Common myeloid progenitor, CD34-positive (primary cell): ENCODE measurements around the gene EMSY.
"Not testable (repeated sequence)": the region's sequence is repeated elsewhere in the genome, so short reads cannot be mapped to it uniquely, and the experiment has no call there.

ENCODE experiments used
- CTCF ChIA-PET: fragments of 350-600 bp; sonication (Branson Sonifier 250); formaldehyde crosslinking; loops from one replicate; lab custom pipeline; 2021; ENCODE audit warnings: antibody characterized with exemption; lab: Charles Lee
- POLR2A ChIA-PET: fragments of 350-600 bp; sonication (Branson Sonifier 250); formaldehyde crosslinking; loops from one replicate; lab custom pipeline; 2021; ENCODE audit warnings: antibody characterized with exemption; lab: Charles Lee
- DNase-seq, 3 donors: peaks; one replicate each; pipeline versions ENCODE4 v3.0.0 to v3.0.0-alpha.2; 2013
- H3K27ac ChIP-seq, 2 experiments: 1 replicate in 1 of 2; 2 replicates in 1 of 2; pipeline ENCODE4 v1.7.0; 2013; ENCODE audit warnings: inconsistent platforms in 2 of 2, low read length in 2 of 2, mild to moderate bottlenecking in 2 of 2, low read depth in 1 of 2, moderate library complexity in 1 of 2; ENCODE audit not compliant: severe bottlenecking in 2 of 2, insufficient read depth in 1 of 2, poor library complexity in 1 of 2
- H3K27me3 ChIP-seq, 5 experiments: replicated peaks in 2 of 5; 1 replicate in 3 of 5; 2 replicates in 2 of 5; pipeline versions ENCODE4 v1.6.1 to v1.7.0; 2013; ENCODE audit warnings: low read length in 4 of 5, mild to moderate bottlenecking in 2 of 5, moderate library complexity in 2 of 5, inconsistent platforms in 1 of 5; ENCODE audit not compliant: insufficient read depth in 5 of 5, control insufficient read depth in 4 of 5
- H3K36me3 ChIP-seq, 4 experiments: 1 replicate in 2 of 4; 2 replicates in 2 of 4; pipeline versions ENCODE4 v1.6.1 to v1.7.0; 2013; ENCODE audit warnings: low read length in 3 of 4, control low read depth in 1 of 4, mild to moderate bottlenecking in 1 of 4; ENCODE audit not compliant: control insufficient read depth in 4 of 4, insufficient read depth in 4 of 4
- H3K4me1 ChIP-seq, 4 experiments: 1 replicate in 3 of 4; 2 replicates in 1 of 4; pipeline versions ENCODE4 v1.6.1 to v1.7.1; 2013; ENCODE audit warnings: low read length in 3 of 4, mild to moderate bottlenecking in 3 of 4, control low read depth in 1 of 4, inconsistent platforms in 1 of 4, moderate library complexity in 1 of 4; ENCODE audit not compliant: control insufficient read depth in 4 of 4, insufficient read depth in 4 of 4; ENCODE audit errors: control extremely low read depth in 1 of 4
- H3K4me3 ChIP-seq, 7 experiments: 1 replicate in 4 of 7; 2 replicates in 3 of 7; pipeline versions ENCODE4 v1.5.1 to v1.7.0; 2013; ENCODE audit warnings: mild to moderate bottlenecking in 7 of 7, low read length in 6 of 7, moderate library complexity in 6 of 7, inconsistent platforms in 2 of 7, low read depth in 2 of 7, control low read depth in 1 of 7; ENCODE audit not compliant: insufficient read depth in 4 of 7, control insufficient read depth in 1 of 7; ENCODE audit errors: extremely low read depth in 1 of 7
- H3K9me3 ChIP-seq, 5 experiments: 1 replicate in 4 of 5; 2 replicates in 1 of 5; pipeline versions ENCODE4 v1.6.1 to v1.7.1; 2013; ENCODE audit warnings: low read length in 4 of 5, mild to moderate bottlenecking in 2 of 5, inconsistent platforms in 1 of 5, low read depth in 1 of 5, moderate library complexity in 1 of 5; ENCODE audit not compliant: control insufficient read depth in 4 of 5, insufficient read depth in 2 of 5; ENCODE audit errors: control extremely low read depth in 1 of 5
- WGBS: methylation state at CpG from one replicate; pipeline ENCODE4 v1.1.5; 2013; ENCODE audit not compliant: insufficient coverage; 5-methylcytosine and 5-hydroxymethylcytosine counted together

The EMSY gene

DNA sequence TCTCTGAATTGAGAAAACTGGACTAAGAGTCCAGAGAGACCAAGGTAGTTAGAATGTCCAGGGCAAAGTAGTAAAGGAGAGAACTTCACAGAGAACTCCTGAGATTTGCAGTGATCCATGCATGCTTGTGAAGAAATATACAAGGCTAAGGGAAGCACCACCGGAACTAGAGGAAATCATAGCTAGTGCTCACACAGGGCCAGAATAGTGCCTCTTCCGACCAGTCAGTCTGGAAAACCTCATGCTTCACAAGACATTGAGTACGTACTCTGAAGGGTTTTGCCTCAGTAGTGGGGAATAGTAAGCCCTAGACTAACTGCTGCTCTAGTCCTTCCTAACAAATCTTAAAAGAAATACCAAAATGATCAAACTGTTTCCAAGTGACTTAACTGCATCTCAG is 117.7 kb downstream of the EMSY start:
- WGBS = 83% methylated on average over 1 of the region's 3 CpGs
- POLR2A ChIA-PET = no interaction called here
- H3K4me1 ChIP-seq = no peaks in the 10 kb centered on the region
- no peaks in the 10 kb centered on the region for H3K27me3 ChIP-seq
- H3K36me3 ChIP-seq = no peaks in the 10 kb centered on the region
- no peak for DNase-seq
- peaks cover 0 to 7% (median 0%) of the 10 kb centered on the region in 5 experiments for H3K9me3 ChIP-seq
- CTCF ChIA-PET = interaction anchor here (1.1 to 2.0 kb wide), 3 partner anchors 8 to 162 kb away, joined by 4 to 5 read pairs (median 4); no protein-coding TSS in a partner anchor
- H3K4me3 ChIP-seq = no peak overlapping the region
- H3K27ac ChIP-seq = no peak overlapping the region

DNA sequence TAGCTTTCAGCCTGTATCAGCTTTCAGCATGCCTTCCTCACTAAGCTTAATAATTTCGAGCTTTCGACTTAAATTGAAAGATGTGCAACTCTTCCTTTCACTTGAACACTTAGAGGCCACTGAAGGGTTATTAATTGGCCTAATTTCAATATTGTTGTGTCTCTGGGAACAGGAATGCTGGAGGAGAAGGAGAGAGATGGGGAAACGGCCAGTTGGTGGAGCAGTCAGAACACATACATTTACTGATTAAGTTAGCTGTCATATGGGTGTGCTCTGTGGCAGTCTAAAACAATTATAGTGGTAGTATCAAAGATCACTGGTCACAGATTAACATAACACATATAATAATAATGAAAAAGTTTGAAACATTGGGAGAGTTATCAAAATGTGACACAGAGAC is 119.5 kb downstream of the EMSY start:
- H3K27ac ChIP-seq = no peak overlapping the region
- H3K4me3 ChIP-seq = no peak overlapping the region
- DNase-seq = no peak
- H3K27me3 ChIP-seq = no peaks in the 10 kb centered on the region
- ChIA-PET CTCF (interaction anchor here (1.1 to 2.0 kb wide), 3 partner anchors 11 to 160 kb away, joined by 3 to 5 read pairs (median 4); no protein-coding TSS in a partner anchor), POLR2A (no interaction called here)
- no peaks in the 10 kb centered on the region for H3K4me1 ChIP-seq
- no CpG with 5 or more reads among the region's 3 CpGs for WGBS
- H3K9me3 ChIP-seq = peaks cover 0 to 7% (median 0%) of the 10 kb centered on the region in 5 experiments
- H3K36me3 ChIP-seq = no peaks in the 10 kb centered on the region

DNA sequence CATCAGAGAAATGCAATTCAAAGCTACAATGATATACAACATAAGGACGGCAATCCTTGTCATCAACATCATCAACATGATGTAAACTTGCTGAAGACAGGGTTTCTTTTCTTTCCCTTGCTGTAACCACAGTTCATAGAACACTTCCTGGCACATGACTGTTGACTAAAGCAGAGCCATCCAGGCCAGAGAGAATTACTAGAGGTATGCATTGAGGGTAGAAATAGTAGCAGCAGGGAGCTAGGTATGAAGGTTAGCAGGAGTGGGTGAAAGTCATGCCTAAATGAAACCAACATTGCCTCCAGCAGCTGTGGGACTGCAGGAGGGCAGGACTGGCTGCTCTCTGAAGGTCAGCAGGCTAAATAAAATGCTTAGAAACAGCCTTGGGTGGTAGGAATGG is 122.0 kb downstream of the EMSY start:
- peak in 1 of 3 donors; percentile 9 for DNase-seq
- no peak overlapping the region for H3K4me3 ChIP-seq
- H3K27me3 ChIP-seq = no peaks in the 10 kb centered on the region
- H3K36me3 ChIP-seq = no peaks in the 10 kb centered on the region
- POLR2A ChIA-PET = no interaction called here
- no peaks in the 10 kb centered on the region for H3K4me1 ChIP-seq
- no CpG with 5 or more reads among the region's 1 CpG for WGBS
- peaks cover 0 to 7% (median 0%) of the 10 kb centered on the region in 5 experiments for H3K9me3 ChIP-seq
- CTCF ChIA-PET = no interaction called here
- no peak overlapping the region for H3K27ac ChIP-seq

DNA sequence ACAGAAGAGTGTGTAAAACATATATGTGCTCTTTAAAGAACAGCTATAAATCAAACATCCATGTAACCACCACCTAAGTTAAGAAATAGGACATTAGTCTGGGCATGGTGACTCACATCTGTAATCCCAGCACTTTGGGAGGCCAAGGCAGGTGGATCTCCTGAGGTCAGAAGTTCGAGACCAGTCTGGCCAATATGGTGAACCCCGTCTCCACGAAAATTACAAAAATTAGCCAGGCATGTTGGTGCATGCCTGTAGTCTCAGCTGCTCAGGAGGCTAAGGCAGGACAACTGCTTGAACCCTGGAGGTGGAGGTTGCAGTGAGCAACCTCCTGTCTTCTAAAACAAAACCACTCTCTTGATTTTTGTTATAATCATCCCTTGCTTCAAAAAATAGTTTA is 122.4 kb downstream of the EMSY start:
- Histone ChIP-seq H3K9me3 (peaks cover 0 to 7% (median 0%) of the 10 kb centered on the region in 5 experiments), H3K4me3 (no peak overlapping the region), H3K27ac (no peak overlapping the region), H3K36me3 (no peaks in the 10 kb centered on the region), H3K27me3 (no peaks in the 10 kb centered on the region), H3K4me1 (no peaks in the 10 kb centered on the region)
- no peak for DNase-seq
- CTCF ChIA-PET = no interaction called here
- POLR2A ChIA-PET = no interaction called here
- WGBS = 97% methylated on average over 3 of the region's 3 CpGs

DNA sequence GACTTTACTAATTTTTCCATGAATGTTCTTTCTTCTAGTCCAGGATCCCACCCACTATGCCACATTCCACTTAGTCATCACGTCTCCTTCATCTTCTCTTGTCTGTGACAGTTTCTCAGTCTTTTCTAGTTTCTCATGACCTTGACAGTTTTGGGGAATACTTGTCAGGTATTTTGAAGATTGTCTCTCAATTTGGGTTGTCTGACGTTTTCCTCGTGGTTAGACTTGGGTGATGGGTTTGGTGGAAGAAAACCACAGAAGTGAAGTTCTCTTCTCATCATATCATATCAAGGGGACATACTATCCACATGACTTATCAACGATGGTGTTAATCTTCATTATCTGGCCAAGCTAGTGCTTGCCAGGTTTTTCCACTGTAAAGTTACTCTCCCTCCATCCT is 123.3 kb downstream of the EMSY start:
- POLR2A ChIA-PET = no interaction called here

DNA sequence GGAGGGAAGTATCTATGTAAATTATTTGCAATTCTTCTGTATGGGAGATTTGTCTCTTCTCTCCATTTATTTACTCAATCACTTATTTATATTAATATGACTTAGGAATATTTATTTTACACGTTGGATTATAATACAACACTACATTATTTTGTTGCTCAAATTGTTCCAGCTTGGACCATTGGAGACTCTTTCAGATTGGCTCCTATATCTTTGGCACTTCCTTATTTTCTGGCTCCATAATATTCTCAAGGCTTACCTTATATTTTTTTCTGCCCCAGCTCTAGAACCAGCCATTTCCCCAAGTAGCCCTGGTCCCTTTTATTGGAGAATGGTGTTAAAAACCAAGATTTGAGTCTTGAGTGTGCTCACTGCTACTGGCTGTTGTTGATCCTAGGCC is 123.8 kb downstream of the EMSY start:
- CTCF ChIA-PET = interaction anchor here (0.7 to 1.4 kb wide), 6 partner anchors 10 to 163 kb away, joined by 3 to 4 read pairs (median 3); no protein-coding TSS in a partner anchor
- POLR2A ChIA-PET = no interaction called here
- Histone ChIP-seq H3K27ac (no peak overlapping the region), H3K9me3 (peaks cover 0 to 6% (median 0%) of the 10 kb centered on the region in 5 experiments), H3K4me1 (no peaks in the 10 kb centered on the region), H3K27me3 (no peaks in the 10 kb centered on the region), H3K4me3 (no peak overlapping the region), H3K36me3 (no peaks in the 10 kb centered on the region)
- WGBS = no CpG with 5 or more reads among the region's 1 CpG
- no peak for DNase-seq

More for the DNA sequence above, 123.3 kb downstream of the EMSY start:
- 57% methylated on average over 1 of the region's 4 CpGs for WGBS
- DNase-seq = no peak
- H3K4me3 ChIP-seq = no peak overlapping the region
- H3K9me3 ChIP-seq = peaks cover 0 to 7% (median 0%) of the 10 kb centered on the region in 5 experiments
- H3K36me3 ChIP-seq = no peaks in the 10 kb centered on the region
- no peak overlapping the region for H3K27ac ChIP-seq
- no peaks in the 10 kb centered on the region for H3K4me1 ChIP-seq
- H3K27me3 ChIP-seq = no peaks in the 10 kb centered on the region
- CTCF ChIA-PET = interaction anchor here (0.7 to 1.0 kb wide), 2 partner anchors 11 to 116 kb away, joined by 3 to 4 read pairs; no protein-coding TSS in a partner anchor

DNA sequence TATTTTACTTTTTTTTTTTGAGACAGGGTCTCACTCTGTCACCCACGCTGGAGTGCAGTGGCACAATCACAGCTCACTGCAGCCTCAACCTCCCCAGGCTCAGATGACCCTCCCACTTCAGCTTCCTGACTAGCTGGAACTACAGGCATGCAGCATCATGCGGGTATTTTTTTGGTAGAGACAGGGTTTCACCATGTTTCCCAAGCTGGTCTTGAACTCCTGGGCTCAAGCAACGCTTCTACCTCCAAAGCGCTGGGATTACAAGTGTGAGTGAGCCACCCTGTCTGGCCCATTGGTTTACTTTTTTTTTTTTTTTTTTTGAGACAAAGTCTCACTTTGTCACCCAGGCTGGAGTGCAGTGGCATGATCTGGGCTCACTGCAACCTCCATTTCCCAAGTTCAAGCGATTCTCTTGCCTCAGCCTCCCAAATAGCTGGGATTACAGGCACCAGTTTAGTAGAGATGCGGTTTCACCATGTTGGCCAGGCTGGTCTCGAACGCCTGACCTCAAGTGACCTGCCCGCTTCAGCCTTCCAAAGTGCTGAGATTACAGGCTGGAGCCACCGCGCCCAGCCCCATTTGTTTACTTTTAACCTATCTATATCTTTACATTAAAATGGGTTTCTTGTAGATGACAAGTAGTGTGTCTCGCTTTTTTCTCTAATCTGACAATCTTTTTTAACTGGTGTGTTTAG is 127.5 kb downstream of the EMSY start:
- not testable (repeated sequence) for H3K27ac ChIP-seq, H3K9me3 ChIP-seq, H3K4me1 ChIP-seq, H3K36me3 ChIP-seq, H3K4me3 ChIP-seq, H3K27me3 ChIP-seq, DNase-seq
- CTCF ChIA-PET = interaction anchor here (1.2 to 1.6 kb wide), 2 partner anchors 104 to 110 kb away, joined by 3 read pairs; no protein-coding TSS in a partner anchor
- POLR2A ChIA-PET = interaction anchor here (0.6 kb wide), 1 partner anchor 126 kb away, joined by 5 read pairs; no protein-coding TSS in a partner anchor
- 97% methylated on average over 7 of the region's 12 CpGs for WGBS
